GM10248 (cell line): Measurements from ENCODE around the gene GOLPH3L.

ENCODE experiments used
- CTCF ChIA-PET: fragments of 300-600 bp; sonication (Branson Sonifier 250); formaldehyde crosslinking; extraction: SDS; loops from one replicate; lab custom pipeline; 2021; ENCODE audit warnings: antibody characterized with exemption; lab: Yijun Ruan, JAX
- POLR2A ChIA-PET: fragments of 350-650 bp; sonication (Branson Sonifier 250); formaldehyde crosslinking; extraction: SDS; loops from one replicate; lab custom pipeline; 2020; ENCODE audit warnings: antibody characterized with exemption; lab: Yijun Ruan, JAX
- DNase-seq: peaks from one replicate; pipeline ENCODE4 v3.0.0; 2012; ENCODE audit errors: extremely low spot score
- CTCF ChIP-seq: IDR thresholded peaks from 2 replicates; pipeline ENCODE4 v1.5.1; 2012; ENCODE audit warnings: mild to moderate bottlenecking, low read depth; ENCODE audit errors: extremely low read depth, missing control alignments, control extremely low read depth

GOLPH3L gene

GRCh38 chr1:150619576-150620509, 77.1 kb downstream of the GOLPH3L start:
- no peak for DNase-seq
- ChIA-PET POLR2A (interaction anchor here (0.6 to 4.1 kb wide), 3 partner anchors 10 to 361 kb away, joined by 3 to 23 read pairs (median 4); partner anchors contain the start of genes ENSA and MCL1), CTCF (interaction anchor here (1.0 to 15.3 kb wide), 12 partner anchors 9 to 376 kb away, joined by 3 to 151 read pairs (median 4); partner anchors contain the start of genes ENSA and MCL1)
- TF ChIP-seq CTCF: no peak

- no peak for DNase-seq
- ChIA-PET CTCF (interaction anchor here (2.1 to 15.3 kb wide), 4 partner anchors 10 to 54 kb away, joined by 5 to 151 read pairs (median 10); partner anchors contain the start of gene ENSA), POLR2A (interaction anchor here (0.6 to 1.2 kb wide), 2 partner anchors 36 to 46 kb away, joined by 3 read pairs; partner anchors contain the start of gene MCL1)
- no peak for TF ChIP-seq CTCF
Measured at GRCh38 chr1:150615346-150616201, 81.4 kb downstream of the GOLPH3L start.

- ChIA-PET POLR2A (interaction anchor here (0.6 to 1.8 kb wide), 2 partner anchors 16 to 34 kb away, joined by 3 to 9 read pairs; partner anchors contain the start of genes ENSA and MCL1), CTCF (interaction anchor here (1.3 to 15.3 kb wide), 3 partner anchors 13 to 52 kb away, joined by 3 to 151 read pairs (median 9); no protein-coding TSS in a partner anchor)
- peak; percentile 64 for DNase-seq
- TF ChIP-seq CTCF: no peak
Measured at GRCh38 chr1:150613061-150613920, 83.7 kb downstream of the GOLPH3L start.

GRCh38 chr1:150612014-150612345, 85.0 kb downstream of the GOLPH3L start:
- CTCF ChIA-PET: interaction anchor here (15.3 kb wide), 1 partner anchor 50 kb away, joined by 151 read pairs; no protein-coding TSS in a partner anchor
- no peak for DNase-seq
- no peak for TF ChIP-seq CTCF
- POLR2A ChIA-PET: interaction anchor here (0.7 to 1.8 kb wide), 4 partner anchors 17 to 51 kb away, joined by 3 to 11 read pairs (median 6); partner anchors contain the start of genes ENSA and MCL1

- DNase-seq: no peak
- ChIA-PET CTCF (interaction anchor here (1.2 to 15.3 kb wide), 3 partner anchors 10 to 49 kb away, joined by 3 to 151 read pairs (median 18); no protein-coding TSS in a partner anchor), POLR2A (no interaction called here)
- no peak for TF ChIP-seq CTCF
Measured at GRCh38 chr1:150610576-150610975, 86.4 kb downstream of the GOLPH3L start.
